Erythroblast (primary cell): ENCODE measurements around the gene LATS2.

ENCODE experiments used
- GATA1 ChIP-seq: IDR thresholded peaks from 2 replicates; pipeline ENCODE4 v1.6.1; 2011; ENCODE audit warnings: low read depth, mild to moderate bottlenecking, control low read depth, low read length, moderate library complexity
- POLR2A ChIP-seq: IDR thresholded peaks from 2 replicates; pipeline ENCODE4 v1.6.1; 2011; ENCODE audit warnings: mild to moderate bottlenecking, low read length

DNA sequence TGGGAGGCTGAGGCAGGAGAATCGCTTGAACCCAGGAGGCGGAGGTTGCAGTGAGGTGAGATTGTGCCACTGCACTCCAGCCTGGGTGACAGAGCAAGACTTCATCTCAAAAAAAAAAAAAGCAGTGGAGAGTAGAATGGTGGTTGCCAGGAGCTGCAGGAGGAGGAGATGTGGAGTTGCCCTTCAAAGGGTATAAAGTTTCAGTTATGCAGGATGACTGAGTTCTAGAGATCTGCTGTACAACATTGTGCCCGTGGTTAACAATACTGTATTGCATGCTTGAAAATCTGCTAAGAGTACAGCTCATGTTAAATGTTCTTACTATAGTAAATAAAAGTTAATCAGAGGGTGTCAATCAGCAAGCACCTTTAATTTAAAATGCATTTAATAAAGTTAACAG lies 28.4 kb upstream of the LATS2 start:
- TF ChIP-seq POLR2A (no peak), GATA1 (no peak)
